Sigmoid colon (tissue), 4 donors: ENCODE measurements around the gene PRG3.

Experiments used
- CTCF ChIP-seq, 4 experiments: fragments of 450-650 bp in 3 of 4; fragments of 200-600 bp in 1 of 4; IDR thresholded peaks; one replicate each; pipeline ENCODE4 v1.5.1; 2016 to 2019; ENCODE audit warnings: antibody characterized with exemption in 4 of 4, mild to moderate bottlenecking in 3 of 4, moderate library complexity in 2 of 4
- EP300 ChIP-seq, 4 donors: sonication (generic); formaldehyde crosslinking; IDR thresholded peaks; one replicate each; pipeline ENCODE4 v1.6.1; 2017; ENCODE audit warnings: antibody characterized with exemption in 4 of 4
- POLR2A ChIP-seq, 2 donors: fragments of 450-650 bp; IDR thresholded peaks; one replicate each; pipeline ENCODE4 v1.6.1; 2016; ENCODE audit warnings: antibody characterized with exemption in 2 of 2, mild to moderate bottlenecking in 2 of 2, moderate library complexity in 2 of 2
- POLR2AphosphoS5 ChIP-seq, 4 donors: sonication (generic); formaldehyde crosslinking; IDR thresholded peaks; one replicate each; pipeline ENCODE4 v1.6.1; 2017; ENCODE audit warnings: antibody characterized with exemption in 4 of 4

- TF ChIP-seq POLR2AphosphoS5 (IDR thresholded peaks at IDR 0.05) (no peak), POLR2A (IDR thresholded peaks at IDR 0.05) (no peak), CTCF (IDR thresholded peaks at IDR 0.05) (no peak), EP300 (IDR thresholded peaks at IDR 0.05) (no peak)
Measured at GRCh38 chr11:57413681-57414080, 32.7 kb upstream of the PRG3 start.
